ENCODE measurements around the gene RAB42.

DNA sequence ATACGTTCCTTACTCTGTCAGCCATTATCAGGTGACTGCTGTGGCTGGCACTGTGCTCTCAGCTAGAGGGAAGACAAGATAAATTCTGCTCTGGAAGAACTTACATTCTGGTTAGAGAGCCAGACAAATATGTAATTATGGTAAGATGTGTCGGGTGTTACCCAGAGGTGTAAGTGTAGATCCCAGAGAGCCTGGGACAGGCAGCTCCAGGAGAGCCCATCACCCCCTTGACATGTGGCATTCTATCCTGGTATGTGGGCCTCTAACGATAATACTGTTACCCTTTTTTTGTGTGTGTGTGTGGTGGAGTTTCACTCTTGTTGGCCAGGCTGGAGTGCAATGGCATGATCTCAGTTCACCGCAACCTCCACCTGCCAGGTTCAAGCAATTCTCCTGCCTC, 20.2 kb upstream of the RAB42 start:
- TF ChIP-seq, protein P1, sequence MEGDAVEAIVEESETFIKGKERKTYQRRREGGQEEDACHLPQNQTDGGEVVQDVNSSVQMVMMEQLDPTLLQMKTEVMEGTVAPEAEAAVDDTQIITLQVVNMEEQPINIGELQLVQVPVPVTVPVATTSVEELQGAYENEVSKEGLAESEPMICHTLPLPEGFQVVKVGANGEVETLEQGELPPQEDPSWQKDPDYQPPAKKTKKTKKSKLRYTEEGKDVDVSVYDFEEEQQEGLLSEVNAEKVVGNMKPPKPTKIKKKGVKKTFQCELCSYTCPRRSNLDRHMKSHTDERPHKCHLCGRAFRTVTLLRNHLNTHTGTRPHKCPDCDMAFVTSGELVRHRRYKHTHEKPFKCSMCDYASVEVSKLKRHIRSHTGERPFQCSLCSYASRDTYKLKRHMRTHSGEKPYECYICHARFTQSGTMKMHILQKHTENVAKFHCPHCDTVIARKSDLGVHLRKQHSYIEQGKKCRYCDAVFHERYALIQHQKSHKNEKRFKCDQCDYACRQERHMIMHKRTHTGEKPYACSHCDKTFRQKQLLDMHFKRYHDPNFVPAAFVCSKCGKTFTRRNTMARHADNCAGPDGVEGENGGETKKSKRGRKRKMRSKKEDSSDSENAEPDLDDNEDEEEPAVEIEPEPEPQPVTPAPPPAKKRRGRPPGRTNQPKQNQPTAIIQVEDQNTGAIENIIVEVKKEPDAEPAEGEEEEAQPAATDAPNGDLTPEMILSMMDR (IDR thresholded peaks at IDR 0.05), result no peak
- TF ChIP-seq EP300 (IDR thresholded peaks at IDR 0.05) (no peak), POLR2A (IDR thresholded peaks at IDR 0.05) (no peak)

Data from stomach (tissue), 4 donors.